HG02759 (cell line): Measurements from ENCODE around the gene BPGM.

ENCODE experiments used
- ATAC-seq: cut with Tn5 transposase; IDR thresholded peaks from one replicate; pipeline ENCODE4 v1.9.1; 2021; ENCODE audit warnings: mild to moderate bottlenecking, moderate library complexity; ENCODE audit not compliant: unreplicated experiment

Gene BPGM

DNA sequence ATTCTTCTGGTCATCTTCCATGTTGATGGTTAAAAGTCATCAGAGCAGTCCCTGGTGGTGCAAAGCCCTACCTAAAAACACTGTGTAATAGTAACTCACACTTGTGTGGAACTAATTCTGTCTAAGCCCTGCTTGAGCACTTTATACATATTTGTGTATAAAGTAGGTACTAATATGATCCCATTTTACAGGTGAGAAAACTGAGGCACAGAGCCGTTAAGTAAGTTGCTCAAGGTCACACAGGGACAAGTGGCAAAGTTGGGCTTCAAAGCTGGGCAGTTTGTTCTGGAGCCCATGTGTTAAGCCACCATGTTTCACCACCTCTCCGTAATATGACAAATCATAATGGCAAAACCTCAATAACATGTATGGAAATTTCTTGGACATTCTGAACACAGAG lies 48.1 kb downstream of the BPGM start:
- ATAC-seq, result no peak

DNA sequence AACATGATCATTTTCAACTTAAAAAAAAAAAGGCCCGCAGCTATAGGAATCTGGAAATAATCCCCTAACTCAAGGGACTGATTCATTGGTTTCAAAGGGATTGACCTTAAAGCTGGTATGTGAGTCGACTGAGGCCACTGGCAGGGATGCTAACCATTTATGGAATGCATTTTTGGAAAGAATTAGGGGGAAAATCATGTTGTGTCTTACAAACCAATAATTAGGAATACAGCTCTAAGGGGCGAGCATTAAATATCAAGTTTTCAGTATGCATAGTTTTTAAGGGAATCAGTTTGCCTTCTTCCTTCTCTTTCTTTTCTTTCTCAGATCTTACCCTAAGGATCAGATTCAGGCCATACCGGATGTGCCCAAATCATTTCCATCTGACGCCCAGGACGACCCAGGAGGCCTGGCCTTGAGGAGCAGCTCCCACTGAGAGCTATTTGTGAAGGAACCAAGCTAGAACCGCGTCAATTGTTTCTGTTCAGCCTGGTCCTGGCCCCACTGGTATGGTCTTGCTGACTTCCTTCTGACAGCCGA lies 48.7 kb downstream of the BPGM start:
- ATAC-seq, result no peak

DNA sequence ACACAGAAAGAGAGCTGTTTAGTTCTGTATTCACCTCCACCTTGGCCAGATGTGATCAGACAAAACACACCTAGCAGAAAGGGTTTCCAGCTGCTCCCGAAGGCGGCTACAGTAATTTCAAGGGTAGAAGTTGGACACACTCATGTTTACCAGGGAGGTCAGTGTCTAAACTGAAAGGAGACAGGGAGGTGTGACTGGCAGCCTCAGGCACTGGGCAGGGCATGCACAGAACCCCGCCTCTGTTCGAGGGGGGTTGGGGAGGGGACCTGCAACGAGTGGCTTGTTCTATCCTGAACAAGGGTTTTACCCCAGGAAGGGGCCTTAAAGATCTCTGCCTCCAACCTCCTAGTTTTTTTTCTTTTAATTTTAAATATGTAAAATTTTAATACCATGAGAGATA lies 49.6 kb downstream of the BPGM start:
- ATAC-seq, result no peak

DNA sequence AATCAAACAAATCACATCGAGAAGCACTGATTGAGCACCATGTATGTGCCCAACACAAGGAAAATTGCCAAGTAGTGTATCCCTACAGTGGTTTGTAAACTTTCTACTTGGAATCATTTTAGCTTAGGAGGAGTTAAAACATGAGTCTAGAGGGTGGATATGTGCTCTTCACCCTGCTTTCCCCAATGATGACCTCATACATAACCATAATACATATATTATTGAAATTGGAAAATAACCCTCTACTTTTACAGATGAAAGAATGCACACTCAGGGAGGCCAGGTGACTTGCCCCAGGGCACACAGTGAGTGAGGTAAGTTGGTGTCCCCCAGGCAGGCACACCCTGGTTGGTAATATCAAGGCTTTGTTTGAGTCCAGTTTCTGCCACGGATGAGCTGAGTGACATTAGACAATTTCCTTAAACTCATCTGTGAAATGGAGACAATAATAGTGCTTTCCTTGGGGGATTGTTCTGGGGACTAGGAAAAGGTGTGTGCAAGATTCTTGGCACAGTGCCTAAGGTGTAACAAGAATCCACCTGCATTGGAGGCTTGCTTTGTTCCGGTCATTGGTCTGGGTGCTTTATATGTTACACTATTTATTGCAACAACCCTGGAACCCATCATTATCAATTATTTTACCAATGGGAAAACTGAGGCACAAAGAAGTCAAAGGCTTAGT lies 50.7 kb downstream of the BPGM start:
- no peak for ATAC-seq

DNA sequence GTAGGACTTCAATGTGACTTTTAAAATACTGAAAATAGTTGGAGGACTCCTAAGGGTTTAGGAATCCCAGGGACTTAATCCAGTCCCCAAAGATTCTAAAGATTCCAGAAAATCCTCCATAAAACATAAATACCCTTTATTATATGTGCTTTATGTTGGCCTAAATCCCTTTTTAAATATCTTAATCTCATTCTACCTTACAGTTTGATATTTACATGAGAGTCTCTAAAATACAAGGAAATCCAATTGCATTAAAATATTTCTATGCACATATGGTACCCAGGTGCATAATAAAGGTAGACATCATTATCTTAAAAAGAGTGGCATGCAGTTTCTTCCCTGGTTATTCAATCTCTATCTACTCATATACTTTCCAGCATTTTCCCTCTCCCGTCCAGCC lies 51.8 kb downstream of the BPGM start:
- ATAC-seq, result no peak

DNA sequence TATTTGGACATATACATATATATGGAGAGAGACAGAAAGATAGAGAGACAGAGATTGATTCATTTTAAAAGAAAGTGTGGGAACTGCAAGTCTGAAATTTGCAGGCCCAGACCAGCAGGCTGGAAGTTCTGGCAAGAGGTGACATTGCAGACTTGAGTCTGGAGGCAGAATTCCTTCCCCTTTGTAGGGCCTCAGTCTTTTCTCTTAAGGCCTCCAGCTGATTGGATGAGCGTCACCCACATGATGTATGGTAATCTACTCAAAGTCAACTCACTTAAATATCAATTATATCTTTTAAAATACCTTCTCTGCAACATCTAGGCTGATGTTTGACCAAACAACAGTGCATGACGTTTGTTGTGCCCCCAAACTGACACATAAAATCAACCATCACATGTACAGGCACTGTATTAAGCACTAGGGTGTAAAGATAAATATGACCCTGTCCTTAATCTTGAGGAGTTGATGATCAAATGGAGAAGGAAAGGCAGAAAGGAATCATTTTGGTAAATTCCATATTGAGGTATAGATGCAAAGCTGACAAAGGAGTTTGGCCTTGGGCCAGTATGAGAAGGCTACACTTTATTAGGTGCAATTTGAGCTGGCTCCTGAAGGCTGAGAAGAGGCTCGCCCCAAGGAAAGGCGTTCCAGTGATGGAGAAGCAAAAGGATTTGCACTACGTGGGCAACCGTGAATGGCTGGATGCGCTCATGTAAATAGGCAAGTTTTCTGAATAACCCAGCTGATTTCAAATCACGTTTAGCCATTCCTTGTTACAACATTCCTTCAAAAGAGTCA lies 52.6 kb downstream of the BPGM start:
- no peak for ATAC-seq

DNA sequence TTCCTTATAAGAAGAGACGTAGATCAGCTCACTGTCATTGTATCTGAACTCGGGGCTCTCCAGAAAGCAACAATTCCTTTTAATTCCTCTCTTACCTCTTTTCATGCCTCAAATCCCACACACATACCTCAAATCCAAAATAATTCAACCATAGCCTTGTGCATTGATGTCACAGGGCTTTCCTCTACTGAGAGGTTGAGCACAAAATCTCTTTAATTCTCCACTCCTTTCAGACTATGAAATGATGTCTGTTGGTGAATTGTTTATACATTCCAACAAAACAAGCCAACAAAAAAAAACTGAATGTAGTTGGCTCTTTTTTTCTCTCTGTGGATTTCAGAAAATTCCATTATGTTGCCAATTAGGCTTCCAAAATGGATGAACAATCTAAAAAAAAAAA lies 53.2 kb downstream of the BPGM start:
- no peak for ATAC-seq

DNA sequence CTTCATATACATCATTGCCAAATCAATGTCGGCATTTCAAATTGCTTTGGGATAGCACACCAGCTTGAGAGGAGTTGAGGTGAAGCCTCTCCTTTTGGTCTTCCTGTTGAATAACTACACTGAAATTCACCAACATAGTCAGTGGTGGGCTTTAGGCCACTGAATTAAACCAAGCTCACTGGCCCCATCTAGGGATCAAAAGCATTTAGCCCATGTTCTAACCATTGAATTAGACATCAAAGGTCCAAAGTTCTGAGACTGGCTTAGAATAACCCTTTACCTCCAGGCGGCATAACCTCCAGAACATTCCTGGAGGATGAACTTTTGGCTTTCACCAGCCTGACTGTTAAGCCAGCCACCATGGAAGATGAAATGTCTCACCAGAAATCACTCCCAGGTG lies 54.6 kb downstream of the BPGM start:
- ATAC-seq, result no peak

DNA sequence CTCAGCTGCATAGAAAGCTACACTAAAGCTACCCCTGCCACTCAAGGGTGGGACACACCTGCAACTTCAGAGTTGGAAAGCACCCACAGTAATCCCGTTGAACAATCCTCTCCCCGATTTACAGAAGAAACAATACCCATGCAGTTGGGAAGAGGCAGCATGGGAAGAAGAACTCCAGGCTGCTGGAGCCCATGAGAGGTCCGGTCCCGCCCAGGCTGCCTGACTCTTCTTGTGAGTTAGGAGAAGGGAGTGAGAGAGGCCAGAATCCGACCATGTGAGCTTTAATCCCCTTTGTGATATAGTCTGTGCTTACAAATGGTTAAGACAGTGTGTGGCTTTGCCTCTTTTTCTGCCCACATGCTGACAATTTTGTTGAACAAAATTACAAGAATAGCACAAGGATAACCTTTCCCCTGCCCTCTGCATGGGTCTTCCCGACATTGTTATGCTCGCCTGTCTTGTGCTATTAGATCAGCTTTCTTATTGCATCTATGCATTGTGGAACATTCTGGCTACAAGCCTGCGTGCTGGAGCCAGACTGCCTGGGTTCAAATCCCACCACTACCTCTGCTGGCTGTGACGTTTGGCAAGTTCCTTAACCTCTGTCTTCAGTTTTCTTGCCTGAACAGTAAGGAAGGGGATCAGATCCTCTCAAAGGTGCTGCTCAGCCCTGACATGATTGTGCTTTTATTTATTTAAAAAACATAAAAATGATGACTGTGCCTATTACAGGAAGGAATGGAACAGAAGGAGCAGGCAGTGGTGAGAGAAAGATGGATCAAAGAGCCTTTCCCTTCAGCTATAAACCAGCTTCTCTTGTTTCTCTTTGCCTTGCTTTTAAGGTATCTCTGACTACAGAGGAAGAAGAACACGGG lies 56.0 kb downstream of the BPGM start:
- ATAC-seq, result no peak

DNA sequence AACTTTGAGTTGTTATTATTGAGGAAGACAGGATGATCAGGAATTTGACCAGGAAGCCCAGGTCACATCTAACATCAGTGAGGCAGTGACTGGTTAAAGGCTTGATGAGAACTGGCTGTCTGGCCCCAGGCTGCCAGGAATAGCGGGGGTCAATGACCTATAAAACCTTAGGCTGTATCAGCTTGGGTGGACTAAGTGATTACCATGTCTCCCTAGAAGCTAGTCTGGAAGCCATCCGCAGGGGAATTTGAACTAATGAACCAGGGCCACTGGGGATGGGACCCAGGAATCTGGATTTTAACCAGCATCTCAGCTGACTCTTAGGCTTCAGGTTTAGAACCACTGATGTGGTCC lies 56.6 kb downstream of the BPGM start:
- ATAC-seq, result no peak

DNA sequence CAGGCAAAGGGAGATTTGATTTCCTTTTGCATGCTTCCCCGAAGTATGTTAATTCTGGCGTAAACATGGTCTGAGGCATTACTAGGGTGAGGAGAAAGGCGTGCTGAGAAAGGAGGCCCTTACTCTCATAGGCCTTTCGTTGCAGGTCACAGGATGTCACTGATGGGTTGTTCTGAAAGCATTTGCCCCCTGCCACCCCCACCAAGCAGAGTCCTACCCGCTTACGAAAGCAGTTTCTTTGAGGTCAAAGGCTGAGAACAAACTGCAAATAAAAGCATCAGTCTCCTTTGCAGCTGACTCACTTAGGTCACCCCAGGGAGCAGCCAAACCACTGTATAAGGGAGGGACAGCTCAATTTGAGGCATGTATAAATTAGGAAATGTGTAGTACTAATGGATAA lies 57.1 kb downstream of the BPGM start:
- no peak for ATAC-seq

DNA sequence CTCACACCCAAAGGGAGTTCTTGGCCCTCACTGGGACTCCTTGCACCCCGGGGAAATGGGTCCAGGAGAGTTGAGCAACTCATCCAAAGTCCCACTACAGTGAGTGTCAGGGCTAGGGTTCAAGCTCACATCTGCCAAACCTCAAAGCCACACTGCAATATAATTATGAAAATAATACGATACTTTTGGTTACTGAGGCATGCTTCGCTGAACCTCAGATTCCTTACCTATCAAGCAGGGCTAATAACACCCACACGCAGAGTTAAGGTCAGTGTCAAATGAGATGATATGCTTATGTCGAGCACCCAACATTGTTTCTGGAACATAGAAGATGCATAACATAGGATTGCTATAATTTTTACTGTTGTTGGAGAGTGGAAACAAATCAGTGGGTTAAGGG lies 58.2 kb downstream of the BPGM start:
- no peak for ATAC-seq

DNA sequence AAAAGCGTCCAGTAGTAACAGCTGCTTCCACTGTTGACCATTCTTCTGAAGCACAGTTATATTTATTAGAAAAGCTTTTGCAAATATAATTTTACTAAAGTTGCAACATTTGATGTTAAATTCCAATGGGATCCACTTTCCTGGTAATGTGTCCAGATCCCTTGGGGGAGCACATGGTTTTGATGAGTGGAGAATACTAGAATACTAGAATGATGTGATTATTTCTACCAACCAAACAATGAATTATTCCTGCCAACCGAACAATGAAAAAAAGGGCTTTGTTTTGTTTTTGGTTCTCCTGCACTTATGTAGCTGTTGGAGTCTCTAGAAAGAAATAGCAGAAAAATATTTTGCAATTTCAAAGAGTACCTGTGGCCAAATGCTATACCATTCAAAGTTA lies 59.1 kb downstream of the BPGM start:
- ATAC-seq, result no peak

DNA sequence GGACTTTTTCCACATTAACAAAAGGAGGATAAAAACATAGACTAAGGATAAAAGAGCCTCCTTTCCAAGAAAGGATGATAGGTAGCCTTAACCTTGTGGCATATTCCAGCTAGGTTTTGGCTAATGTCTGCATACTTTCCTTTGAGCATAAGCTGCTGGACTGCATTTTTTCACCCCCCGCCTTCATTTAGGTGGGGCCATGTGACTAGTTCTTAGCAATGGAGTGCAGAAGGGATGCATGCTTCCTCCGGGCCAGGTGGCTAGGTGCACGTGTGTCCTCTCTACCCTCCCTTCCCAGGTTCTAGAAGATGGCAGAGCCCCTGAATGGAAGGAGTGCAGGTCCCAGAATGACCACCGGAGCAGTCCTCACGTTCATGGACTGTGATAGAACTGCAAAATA lies 59.8 kb downstream of the BPGM start:
- ATAC-seq, result no peak

DNA sequence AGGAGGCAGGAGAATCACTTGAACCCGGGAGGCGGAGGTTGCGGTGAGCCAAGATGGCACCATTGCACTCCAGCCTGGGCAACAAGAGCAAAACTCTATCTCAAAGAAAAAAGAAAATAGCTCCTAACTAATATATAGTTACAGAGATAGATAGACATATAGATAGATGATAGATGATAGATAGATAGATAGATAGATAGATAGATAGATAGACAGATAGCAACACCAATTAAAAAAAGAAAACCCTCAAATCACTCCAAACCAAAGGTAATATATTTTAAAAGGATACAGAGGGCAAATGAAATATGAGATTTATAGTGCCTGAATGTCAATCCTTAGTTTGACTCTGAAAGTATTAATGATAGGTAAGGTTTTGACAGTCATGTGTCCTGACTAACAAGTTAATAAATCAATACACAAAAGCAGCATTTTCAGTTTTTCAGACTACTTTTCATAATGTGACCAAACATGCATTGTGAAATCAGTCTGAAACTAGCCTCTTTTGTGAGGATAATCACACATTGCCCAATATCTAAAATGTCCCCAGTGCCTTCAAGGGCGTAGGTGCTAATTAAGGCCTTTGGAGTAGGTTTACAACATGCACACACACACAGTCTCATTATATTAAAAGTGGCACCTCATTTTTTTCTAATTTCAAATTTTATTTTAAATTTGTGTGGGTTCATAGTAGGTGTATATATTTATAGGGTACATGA lies 61.2 kb downstream of the BPGM start:
- no peak for ATAC-seq

DNA sequence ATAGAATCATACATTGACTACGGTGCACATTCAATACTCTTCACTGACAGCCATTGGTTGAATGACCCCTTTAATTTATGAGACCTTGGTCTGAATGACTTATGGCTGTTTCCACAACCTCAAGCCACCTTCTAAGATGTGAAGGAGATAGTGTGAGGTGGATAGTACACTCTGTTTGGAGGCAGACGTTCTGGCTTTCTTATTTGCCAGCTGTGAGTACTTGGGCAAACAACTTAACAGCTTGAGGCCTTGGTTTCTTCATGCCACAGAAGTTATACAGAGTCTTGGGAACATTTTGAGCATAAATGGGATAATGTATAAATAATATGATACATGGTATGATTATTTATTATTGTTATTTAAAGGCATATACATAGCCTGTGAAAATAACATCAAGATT lies 62.0 kb downstream of the BPGM start:
- no peak for ATAC-seq

DNA sequence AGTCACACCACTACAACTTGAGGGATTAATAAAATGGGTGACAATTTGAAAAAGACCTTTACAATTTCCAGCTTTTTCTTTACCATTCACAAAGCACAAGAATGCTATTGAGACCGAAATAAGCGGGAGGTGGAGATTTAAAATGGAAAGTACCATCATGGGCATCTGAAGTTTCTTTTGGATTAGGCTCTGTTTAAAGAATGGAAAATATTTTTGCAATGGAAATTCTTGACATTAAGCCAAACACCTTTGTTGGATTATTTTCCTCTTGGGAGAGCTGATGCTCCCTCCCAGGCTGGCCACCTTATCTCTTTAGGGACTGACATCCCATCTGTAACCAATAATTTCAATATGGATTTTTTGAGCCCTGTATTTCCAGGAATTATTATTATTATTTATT lies 62.5 kb downstream of the BPGM start:
- ATAC-seq, result no peak

DNA sequence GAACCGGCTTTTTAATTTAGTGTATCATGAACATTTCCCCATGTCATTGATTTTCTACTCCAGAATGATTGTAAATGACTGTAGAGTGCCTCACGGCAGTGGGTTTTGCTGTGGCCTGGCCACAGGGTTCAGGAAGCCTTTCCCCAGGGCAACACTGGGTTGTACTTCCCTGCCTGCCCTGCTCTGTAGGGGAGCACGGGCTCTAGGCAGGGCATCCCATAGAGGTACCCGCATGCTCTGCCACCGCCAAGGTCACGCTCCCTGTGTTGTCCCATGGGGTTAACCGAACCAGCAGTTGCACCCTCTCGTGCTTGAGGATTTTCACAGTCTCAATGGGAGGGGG lies 63.8 kb downstream of the BPGM start:
- no peak for ATAC-seq

DNA sequence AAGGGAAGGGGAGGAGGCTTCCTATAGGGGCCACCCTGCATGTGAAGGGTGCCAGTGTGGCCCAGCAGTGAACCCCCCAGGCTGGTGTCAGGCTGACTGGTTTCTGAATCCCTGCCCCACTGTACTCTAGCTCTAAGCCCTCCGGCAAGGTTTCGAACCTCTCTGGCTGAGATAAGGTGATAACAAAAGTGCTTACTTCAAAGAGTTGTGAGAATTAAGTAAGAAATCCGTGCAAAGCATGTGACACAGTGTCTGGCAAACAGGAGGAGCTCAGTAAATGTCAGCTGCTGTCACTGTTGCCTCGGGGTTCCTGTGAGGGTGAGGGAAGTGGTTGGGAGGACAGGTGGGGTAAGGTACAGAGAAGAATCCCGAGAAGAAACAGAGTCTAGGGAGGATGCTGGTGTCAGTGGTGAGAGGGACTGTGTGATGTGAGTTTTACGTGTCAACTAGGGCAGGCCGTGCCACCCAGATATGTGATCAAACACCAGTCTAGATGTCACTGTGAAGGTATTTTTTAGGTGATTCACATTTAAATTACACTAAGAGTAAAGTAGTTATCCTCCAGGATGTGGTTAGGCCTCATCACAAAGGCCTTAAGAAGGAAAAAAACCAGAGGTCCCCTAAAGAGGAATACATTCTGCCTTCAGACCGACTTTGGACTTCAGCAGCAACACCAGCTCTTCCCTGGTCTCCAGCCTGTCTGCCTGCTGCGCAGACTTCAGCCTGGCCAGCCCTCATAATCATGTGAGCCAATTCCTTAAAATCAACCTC lies 64.4 kb downstream of the BPGM start:
- ATAC-seq, result no peak

DNA sequence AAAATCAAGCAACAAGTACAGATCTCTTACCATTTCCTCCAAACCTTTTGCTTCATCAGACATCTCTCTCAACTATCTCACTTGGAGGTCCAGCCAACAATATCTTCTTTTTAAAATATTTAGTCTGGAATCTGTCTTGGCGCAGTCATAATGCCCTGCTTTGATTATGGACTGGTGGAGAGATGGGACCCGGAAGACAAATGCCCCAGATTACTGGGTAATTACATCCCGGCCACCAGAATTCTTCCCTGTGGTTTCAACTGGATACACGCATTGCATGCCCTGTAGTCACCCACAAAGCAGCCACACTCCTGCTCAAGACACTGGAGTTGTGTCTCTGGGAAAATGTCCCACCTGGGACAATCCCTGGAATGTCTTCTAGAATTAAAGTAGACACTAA lies 65.5 kb downstream of the BPGM start:
- ATAC-seq, result no peak
